K562 (cell line): ENCODE data around the gene ZNF816. TPM values are rescaled to one million over a fixed set of nuclear protein-coding genes. Genes with fewer than 3 reads are reported as not detected.

ENCODE experiments used
- CBX8 ChIP-seq: fragments of 200-600 bp; sonication (generic); IDR thresholded peaks from 2 replicates; pipeline ENCODE4 v1.6.1; 2012; ENCODE audit warnings: borderline replicate concordance, mixed run types, low read depth, mild to moderate bottlenecking, moderate library complexity, mixed read lengths, low read length, control low read depth, inconsistent platforms; ENCODE audit not compliant: poor library complexity, severe bottlenecking; ENCODE audit errors: extremely low read depth
- FOXM1 ChIP-seq, 2 experiments: fragments of 450-650 bp in 1 of 2; sonication (generic) in 1 of 2; formaldehyde crosslinking in 1 of 2; IDR thresholded peaks; 2 replicates each; pipeline versions ENCODE4 v1.6.1 to v1.9.0; 2017 to 2022; ENCODE audit warnings: low read depth in 2 of 2, mild to moderate bottlenecking in 2 of 2, missing genetic modification reagents in 1 of 2, moderate library complexity in 1 of 2
- SIRT6 ChIP-seq: IDR thresholded peaks from one replicate; pipeline ENCODE4 v1.6.1; 2012; ENCODE audit warnings: low read depth, mild to moderate bottlenecking, control low read depth, inconsistent platforms, low read length, moderate library complexity
- ZZZ3 ChIP-seq: fragments of 450-650 bp; IDR thresholded peaks from 2 replicates; pipeline ENCODE4 v1.6.1; 2016; ENCODE audit warnings: antibody characterized with exemption, mild to moderate bottlenecking, moderate library complexity
- polyA plus RNA-seq, 8 experiments: library from polyadenylated mRNA; depleted of rRNA in 4 of 8; stranded (reverse) in 5 of 8; unstranded in 3 of 8; fragments of >200 nt; fragmentation: Nextera tagmentation in 2 of 8; fragmentation: Illumina TruSeq in 1 of 8; extraction: Ambion mirVana in 2 of 8; extraction: Trizol in 1 of 8; gene quantifications; 2 replicates each; pipeline versions ENCODE4 v1.2.1 to v1.2.3, GENCODE V29; 2011 to 2014; ENCODE audit warnings: inconsistent platforms in 1 of 8, missing spikeins in 1 of 8
- total RNA-seq, 7 experiments: library from RNA; depleted of rRNA in 6 of 7; stranded (reverse); fragments of >200 nt in 6 of 7; fragmentation: Illumina TruSeq in 2 of 7; extraction: Trizol in 2 of 7; gene quantifications; 2 replicates each; pipeline versions ENCODE4 v1.2.1 to v1.2.3, GENCODE V29; 2011 to 2021; ENCODE audit warnings: low replicate concordance in 1 of 7
- TF ChIP-seq, protein P1 (sequence below): fragments of 450-650 bp; IDR thresholded peaks from 2 replicates; pipeline ENCODE4 v1.6.1; 2017; ENCODE audit warnings: antibody characterized with exemption, mild to moderate bottlenecking

ZNF816 gene
- total and polyA plus RNA-seq, 9 of the 15 experiments (the other 6 are each of a cell fraction or from before 2014, with no cell fraction given): 8.6 to 23.4 (median 13.0) TPM

DNA sequence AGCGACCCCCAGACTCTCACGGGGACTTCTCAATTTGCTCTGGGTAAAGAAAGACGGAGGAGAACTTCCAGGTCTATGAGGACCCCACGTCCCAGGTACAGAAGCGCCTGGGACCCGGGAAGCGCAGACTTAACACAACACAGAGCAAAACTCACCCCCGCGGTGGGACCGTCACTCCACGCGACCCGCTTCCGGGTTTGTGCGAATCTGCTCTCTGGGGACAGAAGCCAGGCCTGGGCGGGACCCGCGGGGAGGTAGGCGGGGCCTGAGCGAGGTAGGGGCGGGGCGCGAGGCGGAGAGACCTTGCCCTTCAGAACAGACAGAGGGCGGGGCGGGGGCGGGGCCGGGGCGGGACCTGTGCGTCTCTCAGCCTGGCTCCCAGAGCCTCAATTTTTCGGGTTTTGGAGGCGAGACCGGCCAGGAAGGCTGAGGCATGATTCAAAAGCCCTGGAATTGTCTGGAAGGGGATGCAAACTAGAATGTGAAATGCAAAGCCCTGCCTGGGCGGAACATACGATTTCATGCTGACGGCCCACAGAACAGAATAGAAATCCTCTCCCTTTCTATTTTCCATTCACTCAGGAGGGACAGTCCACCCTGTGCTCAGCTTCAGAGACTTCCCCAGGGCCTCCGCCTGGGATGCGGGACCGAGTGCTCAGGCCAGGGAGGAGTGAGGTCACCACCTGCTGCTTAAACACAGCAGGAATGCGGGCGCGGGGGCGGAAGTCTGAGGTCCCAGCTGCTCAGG, 20.1 kb downstream of the ZNF816 start (continued):
- TF ChIP-seq, protein P1, sequence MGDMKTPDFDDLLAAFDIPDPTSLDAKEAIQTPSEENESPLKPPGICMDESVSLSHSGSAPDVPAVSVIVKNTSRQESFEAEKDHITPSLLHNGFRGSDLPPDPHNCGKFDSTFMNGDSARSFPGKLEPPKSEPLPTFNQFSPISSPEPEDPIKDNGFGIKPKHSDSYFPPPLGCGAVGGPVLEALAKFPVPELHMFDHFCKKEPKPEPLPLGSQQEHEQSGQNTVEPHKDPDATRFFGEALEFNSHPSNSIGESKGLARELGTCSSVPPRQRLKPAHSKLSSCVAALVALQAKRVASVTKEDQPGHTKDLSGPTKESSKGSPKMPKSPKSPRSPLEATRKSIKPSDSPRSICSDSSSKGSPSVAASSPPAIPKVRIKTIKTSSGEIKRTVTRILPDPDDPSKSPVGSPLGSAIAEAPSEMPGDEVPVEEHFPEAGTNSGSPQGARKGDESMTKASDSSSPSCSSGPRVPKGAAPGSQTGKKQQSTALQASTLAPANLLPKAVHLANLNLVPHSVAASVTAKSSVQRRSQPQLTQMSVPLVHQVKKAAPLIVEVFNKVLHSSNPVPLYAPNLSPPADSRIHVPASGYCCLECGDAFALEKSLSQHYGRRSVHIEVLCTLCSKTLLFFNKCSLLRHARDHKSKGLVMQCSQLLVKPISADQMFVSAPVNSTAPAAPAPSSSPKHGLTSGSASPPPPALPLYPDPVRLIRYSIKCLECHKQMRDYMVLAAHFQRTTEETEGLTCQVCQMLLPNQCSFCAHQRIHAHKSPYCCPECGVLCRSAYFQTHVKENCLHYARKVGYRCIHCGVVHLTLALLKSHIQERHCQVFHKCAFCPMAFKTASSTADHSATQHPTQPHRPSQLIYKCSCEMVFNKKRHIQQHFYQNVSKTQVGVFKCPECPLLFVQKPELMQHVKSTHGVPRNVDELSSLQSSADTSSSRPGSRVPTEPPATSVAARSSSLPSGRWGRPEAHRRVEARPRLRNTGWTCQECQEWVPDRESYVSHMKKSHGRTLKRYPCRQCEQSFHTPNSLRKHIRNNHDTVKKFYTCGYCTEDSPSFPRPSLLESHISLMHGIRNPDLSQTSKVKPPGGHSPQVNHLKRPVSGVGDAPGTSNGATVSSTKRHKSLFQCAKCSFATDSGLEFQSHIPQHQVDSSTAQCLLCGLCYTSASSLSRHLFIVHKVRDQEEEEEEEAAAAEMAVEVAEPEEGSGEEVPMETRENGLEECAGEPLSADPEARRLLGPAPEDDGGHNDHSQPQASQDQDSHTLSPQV: no peak
- TF ChIP-seq FOXM1 (IDR thresholded peaks at IDR 0.05; ENCODE audit: low read depth) (no peak), FOXM1 (CRISPR knock-in tag; IDR thresholded peaks at IDR 0.05; ENCODE audit: low read depth) (no peak), ZZZ3 (no peak), SIRT6 (no peak), CBX8 (no peak)
